HEK293 (cell line): ENCODE data around the gene ANGEL2.
A peak's percentile ranks its signal among the peaks of the same experiment; 100 is the strongest.

ENCODE experiments used
- CTCF ChIA-PET: fragments of 350-600 bp; formaldehyde crosslinking; extraction: SDS; loops from one replicate; lab custom pipeline; 2021; ENCODE audit warnings: antibody characterized with exemption; lab: Yijun Ruan, JAX
- POLR2A ChIA-PET: fragments of 300-600 bp; formaldehyde crosslinking; extraction: SDS; loops from one replicate; lab custom pipeline; 2020; ENCODE audit warnings: antibody characterized with exemption, inconsistent platforms; lab: Yijun Ruan, JAX
- H3K27ac ChIP-seq: fragments of 200-500 bp; sonication (Bioruptor generic); 2 replicates; pipeline ENCODE4 v1.5.1; 2014; ENCODE audit warnings: low read depth, low read length, control low read depth, inconsistent platforms; ENCODE audit errors: extremely low read depth
- H3K36me3 ChIP-seq, 2 experiments: fragments of 200-500 bp in 1 of 2; sonication (Bioruptor generic) in 1 of 2; 1 replicate in 1 of 2; 2 replicates in 1 of 2; pipeline ENCODE4 v1.5.1; 2014 to 2017; ENCODE audit warnings: inconsistent platforms in 2 of 2, low read length in 2 of 2; ENCODE audit not compliant: control insufficient read depth in 2 of 2, insufficient read depth in 1 of 2
- H3K4me1 ChIP-seq: fragments of 200-500 bp; sonication (Bioruptor generic); 2 replicates; pipeline ENCODE4 v1.5.1; 2014; ENCODE audit warnings: mild to moderate bottlenecking, low read length, inconsistent platforms; ENCODE audit not compliant: control insufficient read depth, insufficient read depth
- H3K4me3 ChIP-seq: 2 replicates; pipeline ENCODE4 v1.5.1; 2011; ENCODE audit warnings: low read depth, mild to moderate bottlenecking, control low read depth, low read length, moderate library complexity
- H3K9me3 ChIP-seq: fragments of 200-500 bp; sonication (Bioruptor generic); 2 replicates; pipeline ENCODE4 v1.5.1; 2014; ENCODE audit warnings: low read depth, low read length, inconsistent platforms; ENCODE audit not compliant: control insufficient read depth, insufficient read depth
- GLIS2 ChIP-seq: fragments of 450-650 bp; formaldehyde crosslinking; IDR thresholded peaks from 2 replicates; pipeline ENCODE4 v1.5.1; 2016; ENCODE audit warnings: missing biosample characterization, missing genetic modification characterization
- KLF10 ChIP-seq: fragments of 450-650 bp; IDR thresholded peaks from 2 replicates; pipeline ENCODE4 v1.5.1; 2018; ENCODE audit warnings: missing biosample characterization, mild to moderate bottlenecking, missing genetic modification characterization
- KLF17 ChIP-seq: fragments of 450-650 bp; formaldehyde crosslinking; IDR thresholded peaks from 2 replicates; pipeline ENCODE4 v1.5.1; 2016; ENCODE audit warnings: missing biosample characterization, missing genetic modification characterization
- MZF1 ChIP-seq: fragments of 450-650 bp; formaldehyde crosslinking; IDR thresholded peaks from 2 replicates; pipeline ENCODE4 v1.5.1; 2017; ENCODE audit warnings: missing biosample characterization, missing genetic modification characterization, borderline replicate concordance
- PRDM10 ChIP-seq: fragments of 450-650 bp; formaldehyde crosslinking; IDR thresholded peaks from 2 replicates; pipeline ENCODE4 v1.5.1; 2016; ENCODE audit warnings: missing biosample characterization, missing genetic modification characterization
- WT1 ChIP-seq: fragments of 450-650 bp; formaldehyde crosslinking; IDR thresholded peaks from 2 replicates; pipeline ENCODE4 v1.5.1; 2016; ENCODE audit warnings: missing biosample characterization, missing genetic modification characterization
- ZBTB10 ChIP-seq: fragments of 450-650 bp; formaldehyde crosslinking; IDR thresholded peaks from 2 replicates; pipeline ENCODE4 v1.5.1; 2016; ENCODE audit warnings: missing biosample characterization, missing genetic modification characterization
- ZBTB26 ChIP-seq: fragments of 450-650 bp; formaldehyde crosslinking; optimal IDR thresholded peaks from 2 replicates; pipeline ENCODE3; 2016; ENCODE audit warnings: missing biosample characterization, mild to moderate bottlenecking, missing genetic modification characterization
- ZBTB8A ChIP-seq: fragments of 450-650 bp; formaldehyde crosslinking; IDR thresholded peaks from 2 replicates; pipeline ENCODE4 v1.5.1; 2016; ENCODE audit warnings: missing biosample characterization, missing genetic modification characterization
- ZFP69B ChIP-seq: fragments of 450-650 bp; formaldehyde crosslinking; IDR thresholded peaks from 2 replicates; pipeline ENCODE4 v1.5.1; 2016; ENCODE audit warnings: missing biosample characterization, missing genetic modification characterization
- ZNF146 ChIP-seq: fragments of 450-650 bp; formaldehyde crosslinking; IDR thresholded peaks from 2 replicates; pipeline ENCODE4 v1.5.1; 2016; ENCODE audit warnings: missing biosample characterization, missing genetic modification characterization
- ZNF2 ChIP-seq: fragments of 450-650 bp; formaldehyde crosslinking; IDR thresholded peaks from 2 replicates; pipeline ENCODE4 v1.5.1; 2016; ENCODE audit warnings: missing biosample characterization, missing genetic modification characterization
- ZNF335 ChIP-seq: fragments of 450-650 bp; formaldehyde crosslinking; conservative IDR thresholded peaks from 2 replicates; pipeline ENCODE4 v1.5.1; 2016; ENCODE audit warnings: missing biosample characterization, missing genetic modification characterization
- ZNF518A ChIP-seq: fragments of 450-650 bp; formaldehyde crosslinking; conservative IDR thresholded peaks from 2 replicates; pipeline ENCODE4 v1.5.1; 2016; ENCODE audit warnings: low read depth, missing biosample characterization, missing genetic modification characterization
- ZXDB ChIP-seq: fragments of 450-650 bp; formaldehyde crosslinking; IDR thresholded peaks from 2 replicates; pipeline ENCODE4 v1.5.1; 2016; ENCODE audit warnings: missing biosample characterization, missing genetic modification characterization
- TF ChIP-seq, protein P1 (sequence below): fragments of 450-650 bp; formaldehyde crosslinking; IDR thresholded peaks from 2 replicates; pipeline ENCODE4 v1.5.1; 2016; ENCODE audit warnings: missing biosample characterization, missing genetic modification characterization, low read depth

Gene ANGEL2

GRCh38 chr1:213051127-213051880 is 35.6 kb upstream of the ANGEL2 start, which contains the start of gene RPS6KC1 (continued):
- TF ChIP-seq ZNF518A (tag by site-specific recombination), result peak; percentile 100
- TF ChIP-seq ZFP69B (tag by site-specific recombination), result no peak
- TF ChIP-seq, all 188 proteins: peak for 46

DNA sequence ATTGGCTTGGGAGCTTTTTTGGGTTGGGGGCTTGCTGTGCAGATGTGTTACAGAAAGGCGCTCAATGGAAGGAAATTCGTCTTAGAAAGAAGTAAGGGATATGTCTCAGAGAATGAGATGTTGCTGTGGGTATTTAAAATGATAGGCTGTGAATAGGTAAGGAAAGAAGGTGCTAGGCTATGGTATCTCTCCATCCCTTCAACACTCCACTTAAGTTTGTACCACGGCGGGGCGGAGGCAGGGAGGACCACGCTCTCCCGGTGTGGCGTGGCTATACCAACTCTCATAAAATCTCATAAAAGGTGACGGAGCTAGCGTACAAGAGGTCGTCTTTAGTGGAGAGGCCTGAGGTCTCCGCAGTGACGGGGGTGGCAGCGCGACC is 35.1 kb upstream of the ANGEL2 start:
- CTCF ChIA-PET, result interaction anchor here (0.6 kb wide), 1 partner anchor 26 kb away, joined by 4 read pairs; no protein-coding TSS in a partner anchor
- peak overlapping the region; percentile 90 for H3K4me3 ChIP-seq
- TF ChIP-seq KLF10 (tag by site-specific recombination) (no peak), WT1 (tag by site-specific recombination) (peak; percentile 49; the same call in 1 of the 2 replicates), PRDM10 (tag by site-specific recombination) (peak; percentile 99), ZNF146 (tag by site-specific recombination) (0 out of 2 replicates have a peak, but pooled peaks have one; percentile 7), KLF17 (tag by site-specific recombination) (0 out of 2 replicates have a peak, but pooled peaks have one; percentile 42), ZBTB26 (tag by site-specific recombination) (peak; percentile 21), ZXDB (peak; percentile 65; the same call in 1 of the 2 replicates), ZNF2 (tag by site-specific recombination) (peak; percentile 19; the same call in 1 of the 2 replicates), ZBTB10 (tag by site-specific recombination) (peak; percentile 82; the same call in 1 of the 2 replicates), ZNF335 (0 out of 2 replicates have a peak, but pooled peaks have one; percentile 77), MZF1 (tag by site-specific recombination) (0 out of 2 replicates have a peak, but pooled peaks have one; percentile 21), ZBTB8A (tag by site-specific recombination) (0 out of 2 replicates have a peak, but pooled peaks have one; percentile 65), GLIS2 (tag by site-specific recombination) (no peak)
- TF ChIP-seq, protein P1, sequence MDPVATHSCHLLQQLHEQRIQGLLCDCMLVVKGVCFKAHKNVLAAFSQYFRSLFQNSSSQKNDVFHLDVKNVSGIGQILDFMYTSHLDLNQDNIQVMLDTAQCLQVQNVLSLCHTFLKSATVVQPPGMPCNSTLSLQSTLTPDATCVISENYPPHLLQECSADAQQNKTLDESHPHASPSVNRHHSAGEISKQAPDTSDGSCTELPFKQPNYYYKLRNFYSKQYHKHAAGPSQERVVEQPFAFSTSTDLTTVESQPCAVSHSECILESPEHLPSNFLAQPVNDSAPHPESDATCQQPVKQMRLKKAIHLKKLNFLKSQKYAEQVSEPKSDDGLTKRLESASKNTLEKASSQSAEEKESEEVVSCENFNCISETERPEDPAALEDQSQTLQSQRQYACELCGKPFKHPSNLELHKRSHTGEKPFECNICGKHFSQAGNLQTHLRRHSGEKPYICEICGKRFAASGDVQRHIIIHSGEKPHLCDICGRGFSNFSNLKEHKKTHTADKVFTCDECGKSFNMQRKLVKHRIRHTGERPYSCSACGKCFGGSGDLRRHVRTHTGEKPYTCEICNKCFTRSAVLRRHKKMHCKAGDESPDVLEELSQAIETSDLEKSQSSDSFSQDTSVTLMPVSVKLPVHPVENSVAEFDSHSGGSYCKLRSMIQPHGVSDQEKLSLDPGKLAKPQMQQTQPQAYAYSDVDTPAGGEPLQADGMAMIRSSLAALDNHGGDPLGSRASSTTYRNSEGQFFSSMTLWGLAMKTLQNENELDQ (tag by site-specific recombination), result no peak
- TF ChIP-seq, all 188 proteins: peak for 11
- Histone ChIP-seq H3K4me1 (no peaks in the 10 kb centered on the region), H3K9me3 (no peaks in the 10 kb centered on the region), H3K36me3 (no peaks in the 10 kb centered on the region), H3K27ac (peak overlapping the region; percentile 27; the same call in 1 of the 2 replicates)
- POLR2A ChIA-PET, result interaction anchor here (1.1 kb wide), 1 partner anchor 99 kb away, joined by 3 read pairs; no protein-coding TSS in a partner anchor
